HepG2 (cell line): ENCODE results near the gene ADSS1. TPM values are rescaled to one million over a fixed set of nuclear protein-coding genes. Genes with fewer than 3 reads are reported as not detected.
A peak's percentile ranks its signal among the peaks of the same experiment; 100 is the strongest.

Experiments used
- DRAP1 ChIP-seq: IDR thresholded peaks from 2 replicates; pipeline ENCODE4 v1.6.1; 2016; ENCODE audit warnings: missing genetic modification reagents, missing compliant biosample characterization
- KLF13 ChIP-seq: sonication (generic); formaldehyde crosslinking; IDR thresholded peaks from 2 replicates; pipeline ENCODE4 v1.4.0; 2020; ENCODE audit warnings: mild to moderate bottlenecking, missing genetic modification reagents
- MAFK ChIP-seq, 2 experiments: IDR thresholded peaks in 1 of 2; conservative IDR thresholded peaks in 1 of 2; 2 replicates each; pipeline ENCODE4 v1.6.1; 2011; ENCODE audit warnings: improper control_type of control experiment in 2 of 2, low read length in 2 of 2
- MEIS2 ChIP-seq: sonication (generic); formaldehyde crosslinking; IDR thresholded peaks from 2 replicates; pipeline ENCODE4 v1.9.0; 2021; ENCODE audit warnings: mild to moderate bottlenecking, missing genetic modification reagents
- NFIB ChIP-seq: sonication (generic); formaldehyde crosslinking; IDR thresholded peaks from 2 replicates; pipeline ENCODE4 v1.9.0; 2021; ENCODE audit warnings: missing genetic modification reagents, mild to moderate bottlenecking, borderline replicate concordance
- PBX3 ChIP-seq: sonication (generic); formaldehyde crosslinking; IDR thresholded peaks from 2 replicates; pipeline ENCODE4 v1.8.1; 2023; ENCODE audit warnings: missing genetic modification reagents, inconsistent platforms, borderline replicate concordance
- PPARG ChIP-seq: conservative IDR thresholded peaks from 2 replicates; pipeline ENCODE4 v1.6.1; 2016; ENCODE audit warnings: missing biosample characterization, missing genetic modification reagents
- TIGD3 ChIP-seq: sonication (generic); formaldehyde crosslinking; IDR thresholded peaks from 2 replicates; pipeline ENCODE4 v1.5.1; 2020; ENCODE audit warnings: mild to moderate bottlenecking, missing genetic modification reagents, borderline replicate concordance
- TRIM22 ChIP-seq: fragments of 450-650 bp; IDR thresholded peaks from 2 replicates; pipeline ENCODE4 v1.6.1; 2017
- ZBTB20 ChIP-seq: sonication (generic); formaldehyde crosslinking; IDR thresholded peaks from 2 replicates; pipeline ENCODE4 v1.8.1; 2023; ENCODE audit warnings: missing genetic modification reagents, low read depth, mild to moderate bottlenecking, borderline replicate concordance
- ZNF263 ChIP-seq: sonication (generic); formaldehyde crosslinking; IDR thresholded peaks from 2 replicates; pipeline ENCODE4 v1.4.0; 2020; ENCODE audit warnings: missing genetic modification reagents
- ZNF350 ChIP-seq: sonication (generic); formaldehyde crosslinking; IDR thresholded peaks from 2 replicates; pipeline ENCODE4 v1.4.0; 2020; ENCODE audit warnings: mild to moderate bottlenecking, low read depth, missing genetic modification reagents, borderline replicate concordance
- ZSCAN22 ChIP-seq: sonication (generic); formaldehyde crosslinking; IDR thresholded peaks from 2 replicates; pipeline ENCODE4 v1.4.0; 2020; ENCODE audit warnings: mild to moderate bottlenecking, missing genetic modification reagents
- ZSCAN31 ChIP-seq: sonication (generic); formaldehyde crosslinking; IDR thresholded peaks from 2 replicates; pipeline ENCODE4 v1.5.0; 2020; ENCODE audit warnings: low read depth, mild to moderate bottlenecking, missing genetic modification reagents
- polyA plus RNA-seq, 8 experiments: library from polyadenylated mRNA; depleted of rRNA in 3 of 8; stranded (reverse) in 7 of 8; unstranded in 1 of 8; fragments of >200 nt; fragmentation: Illumina TruSeq in 4 of 8; extraction: Trizol in 4 of 8; gene quantifications; 2 replicates each; pipeline versions ENCODE4 v1.2.1 to v1.2.3, GENCODE V29; 2011 to 2016; ENCODE audit warnings: low read depth in 4 of 8, missing spikeins in 1 of 8, mixed read lengths in 1 of 8; ENCODE audit not compliant: insufficient read depth in 1 of 8
- total RNA-seq, 5 experiments: library from RNA; depleted of rRNA; stranded (reverse); fragments of >200 nt; fragmentation: Illumina TruSeq; extraction: Trizol; gene quantifications; 2 replicates each; pipeline ENCODE4 v1.2.3, GENCODE V29; 2016; ENCODE audit warnings: low read depth in 1 of 5
- TF ChIP-seq, protein P1 (sequence below): sonication (generic); formaldehyde crosslinking; IDR thresholded peaks from 2 replicates; pipeline ENCODE4 v1.4.0; 2020; ENCODE audit warnings: missing genetic modification reagents
- TF ChIP-seq, protein P2 (sequence below): sonication (generic); formaldehyde crosslinking; IDR thresholded peaks from 2 replicates; pipeline ENCODE4 v1.4.0; 2020; ENCODE audit warnings: missing genetic modification reagents
- TF ChIP-seq, protein P3 (sequence below): sonication (generic); formaldehyde crosslinking; IDR thresholded peaks from 2 replicates; pipeline ENCODE4 v1.4.0; 2020; ENCODE audit warnings: missing genetic modification reagents

Gene ADSS1
- total and polyA plus RNA-seq, 2 of the 13 experiments (the other 11 are each of a cell fraction or from before 2014, with no cell fraction given), result 1.0 to 36.7 TPM

GRCh38 chr14:104735830-104736642 is 12.0 kb downstream of the ADSS1 start (continued):
- TF ChIP-seq, protein P1, sequence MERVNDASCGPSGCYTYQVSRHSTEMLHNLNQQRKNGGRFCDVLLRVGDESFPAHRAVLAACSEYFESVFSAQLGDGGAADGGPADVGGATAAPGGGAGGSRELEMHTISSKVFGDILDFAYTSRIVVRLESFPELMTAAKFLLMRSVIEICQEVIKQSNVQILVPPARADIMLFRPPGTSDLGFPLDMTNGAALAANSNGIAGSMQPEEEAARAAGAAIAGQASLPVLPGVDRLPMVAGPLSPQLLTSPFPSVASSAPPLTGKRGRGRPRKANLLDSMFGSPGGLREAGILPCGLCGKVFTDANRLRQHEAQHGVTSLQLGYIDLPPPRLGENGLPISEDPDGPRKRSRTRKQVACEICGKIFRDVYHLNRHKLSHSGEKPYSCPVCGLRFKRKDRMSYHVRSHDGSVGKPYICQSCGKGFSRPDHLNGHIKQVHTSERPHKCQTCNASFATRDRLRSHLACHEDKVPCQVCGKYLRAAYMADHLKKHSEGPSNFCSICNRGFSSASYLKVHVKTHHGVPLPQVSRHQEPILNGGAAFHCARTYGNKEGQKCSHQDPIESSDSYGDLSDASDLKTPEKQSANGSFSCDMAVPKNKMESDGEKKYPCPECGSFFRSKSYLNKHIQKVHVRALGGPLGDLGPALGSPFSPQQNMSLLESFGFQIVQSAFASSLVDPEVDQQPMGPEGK (CRISPR knock-in tag), result peak; percentile 48
- TF ChIP-seq NFIB (CRISPR knock-in tag), result peak; percentile 79; the same call in 1 of the 2 replicates
- no peak for TF ChIP-seq PBX3
- no peak for TF ChIP-seq KLF13
- TF ChIP-seq, protein P2, sequence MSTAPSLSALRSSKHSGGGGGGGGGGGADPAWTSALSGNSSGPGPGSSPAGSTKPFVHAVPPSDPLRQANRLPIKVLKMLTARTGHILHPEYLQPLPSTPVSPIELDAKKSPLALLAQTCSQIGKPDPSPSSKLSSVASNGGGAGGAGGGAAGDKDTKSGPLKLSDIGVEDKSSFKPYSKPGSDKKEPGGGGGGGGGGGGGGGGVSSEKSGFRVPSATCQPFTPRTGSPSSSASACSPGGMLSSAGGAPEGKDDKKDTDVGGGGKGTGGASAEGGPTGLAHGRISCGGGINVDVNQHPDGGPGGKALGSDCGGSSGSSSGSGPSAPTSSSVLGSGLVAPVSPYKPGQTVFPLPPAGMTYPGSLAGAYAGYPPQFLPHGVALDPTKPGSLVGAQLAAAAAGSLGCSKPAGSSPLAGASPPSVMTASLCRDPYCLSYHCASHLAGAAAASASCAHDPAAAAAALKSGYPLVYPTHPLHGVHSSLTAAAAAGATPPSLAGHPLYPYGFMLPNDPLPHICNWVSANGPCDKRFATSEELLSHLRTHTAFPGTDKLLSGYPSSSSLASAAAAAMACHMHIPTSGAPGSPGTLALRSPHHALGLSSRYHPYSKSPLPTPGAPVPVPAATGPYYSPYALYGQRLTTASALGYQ (CRISPR knock-in tag), result no peak
- no peak for TF ChIP-seq TRIM22
- peak; percentile 93 for TF ChIP-seq MEIS2 (CRISPR knock-in tag)
- TF ChIP-seq DRAP1, result peak; percentile 82
- TF ChIP-seq ZBTB20 (CRISPR knock-in tag), result peak; percentile 89; the same call in 1 of the 2 replicates
- TF ChIP-seq ZSCAN31 (CRISPR knock-in tag), result 0 out of 2 replicates have a peak, but pooled peaks have one; percentile 82
- TF ChIP-seq ZNF263, result peak; percentile 79
- TF ChIP-seq ZNF350 (CRISPR knock-in tag), result peak; percentile 64
- no peak for TF ChIP-seq MAFK (conservative IDR thresholded peaks at IDR 0.05 in 1 of 2, IDR thresholded peaks at IDR 0.05 in 1 of 2; ENCODE audit: low read length in 2 of 2)
- TF ChIP-seq TIGD3 (CRISPR knock-in tag), result peak; percentile 60; the same call in 1 of the 2 replicates
- TF ChIP-seq, protein P3, sequence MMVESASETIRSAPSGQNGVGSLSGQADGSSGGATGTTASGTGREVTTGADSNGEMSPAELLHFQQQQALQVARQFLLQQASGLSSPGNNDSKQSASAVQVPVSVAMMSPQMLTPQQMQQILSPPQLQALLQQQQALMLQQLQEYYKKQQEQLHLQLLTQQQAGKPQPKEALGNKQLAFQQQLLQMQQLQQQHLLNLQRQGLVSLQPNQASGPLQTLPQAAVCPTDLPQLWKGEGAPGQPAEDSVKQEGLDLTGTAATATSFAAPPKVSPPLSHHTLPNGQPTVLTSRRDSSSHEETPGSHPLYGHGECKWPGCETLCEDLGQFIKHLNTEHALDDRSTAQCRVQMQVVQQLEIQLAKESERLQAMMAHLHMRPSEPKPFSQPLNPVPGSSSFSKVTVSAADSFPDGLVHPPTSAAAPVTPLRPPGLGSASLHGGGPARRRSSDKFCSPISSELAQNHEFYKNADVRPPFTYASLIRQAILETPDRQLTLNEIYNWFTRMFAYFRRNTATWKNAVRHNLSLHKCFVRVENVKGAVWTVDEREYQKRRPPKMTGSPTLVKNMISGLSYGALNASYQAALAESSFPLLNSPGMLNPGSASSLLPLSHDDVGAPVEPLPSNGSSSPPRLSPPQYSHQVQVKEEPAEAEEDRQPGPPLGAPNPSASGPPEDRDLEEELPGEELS (CRISPR knock-in tag), result peak; percentile 93
- no peak for TF ChIP-seq ZSCAN22 (CRISPR knock-in tag)
- TF ChIP-seq PPARG (CRISPR knock-in tag), result peak; percentile 85; the same call in 1 of the 2 replicates
